Cardiac fibroblast (primary cell): ENCODE results near the gene SLC30A7.
A peak's percentile ranks its signal among the peaks of the same experiment; 100 is the strongest.

Experiments
- DNase-seq, 2 donors: peaks; one replicate each; pipeline versions ENCODE4 v3.0.0 to v3.0.0-alpha.2; 2010; ENCODE audit warnings: low read depth in 2 of 2
- H3K4me3 ChIP-seq, 2 donors: replicated peaks in 1 of 2; 1 replicate in 1 of 2; 2 replicates in 1 of 2; pipeline ENCODE4 v1.5.1; 2011; ENCODE audit warnings: low read depth in 2 of 2, low read length in 2 of 2, mild to moderate bottlenecking in 2 of 2, moderate library complexity in 1 of 2
- CTCF ChIP-seq: IDR thresholded peaks from one replicate; pipeline ENCODE4 v1.5.1; 2011; ENCODE audit warnings: low read depth, mild to moderate bottlenecking, low read length, inconsistent platforms

The SLC30A7 gene

GRCh38 chr1:101026430-101026788 lies 130.5 kb downstream of the SLC30A7 start:
- no peak for DNase-seq
- peak overlapping the region; percentile 71 to 74 for H3K4me3 ChIP-seq
- no peak for TF ChIP-seq CTCF

- H3K4me3 ChIP-seq, result no peak overlapping the region
- TF ChIP-seq CTCF, result no peak
- DNase-seq, result no peak
These were observed 131.4 kb downstream of the SLC30A7 start for GRCh38 chr1:101027194-101027772.

DNA sequence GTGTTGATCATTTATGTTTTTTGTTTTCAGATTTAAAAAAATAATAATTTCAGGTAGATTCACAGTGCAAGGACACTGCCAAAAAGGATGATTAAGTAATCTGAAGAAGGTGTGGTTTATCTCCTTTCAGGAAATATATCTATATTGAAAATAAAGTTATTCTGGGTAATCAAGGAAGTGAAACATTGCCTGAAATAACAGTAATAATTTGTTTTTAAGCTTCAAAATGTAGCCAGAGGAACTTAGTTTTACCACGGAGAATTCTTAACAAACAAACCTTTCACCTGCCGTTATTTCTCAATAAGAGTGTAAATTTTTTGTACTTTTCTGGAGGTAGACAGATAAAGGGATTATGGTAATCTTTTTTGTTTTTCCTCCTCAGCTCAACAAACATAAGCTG lies 132.6 kb downstream of the SLC30A7 start:
- TF ChIP-seq CTCF, result no peak
- no peak overlapping the region for H3K4me3 ChIP-seq
- no peak for DNase-seq

DNA sequence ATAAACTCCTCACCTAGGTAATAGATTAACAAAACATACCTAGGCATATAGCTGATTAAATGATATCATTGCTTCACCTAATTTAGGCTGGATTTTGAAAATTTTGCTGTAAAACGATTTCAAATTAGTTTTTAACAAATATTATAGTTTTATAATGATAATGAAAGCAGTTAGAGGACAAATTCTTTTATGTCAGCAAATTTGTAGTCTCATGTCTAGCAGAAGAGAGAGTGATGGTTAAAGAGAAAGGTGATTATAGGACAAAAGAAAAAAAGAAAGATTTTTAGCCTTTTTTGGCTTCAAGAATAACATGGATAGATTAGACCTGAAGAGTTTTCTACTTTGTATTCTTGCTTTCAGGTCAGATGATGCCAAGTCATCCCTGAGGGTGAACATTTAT lies 133.3 kb downstream of the SLC30A7 start:
- DNase-seq, result no peak
- TF ChIP-seq CTCF, result no peak
- no peak overlapping the region for H3K4me3 ChIP-seq

- DNase-seq, result no peak
- H3K4me3 ChIP-seq, result no peak overlapping the region
- TF ChIP-seq CTCF, result no peak
These were observed 135.0 kb downstream of the SLC30A7 start for GRCh38 chr1:101030881-101031280.
